Osteocyte (in vitro differentiated cells): Measurements from ENCODE around the gene CALCOCO2. TPM values are rescaled to one million over a fixed set of nuclear protein-coding genes. Genes with fewer than 3 reads are reported as not detected.
A peak's percentile ranks its signal among the peaks of the same experiment; 100 is the strongest.

Experiments used
- DNase-seq: peaks from one replicate; pipeline ENCODE4 v3.0.0; 2021; ENCODE audit warnings: mixed read lengths; ENCODE audit not compliant: unreplicated experiment; ENCODE audit errors: extremely low spot score
- H3K27ac Mint-ChIP-seq: one replicate; pipeline ENCODE4 v1.8.0; 2021; ENCODE audit warnings: mild to moderate bottlenecking, mixed read lengths; ENCODE audit not compliant: unreplicated experiment
- H3K27me3 Mint-ChIP-seq: one replicate; pipeline ENCODE4 v1.8.0; 2021; ENCODE audit warnings: mixed read lengths; ENCODE audit not compliant: unreplicated experiment
- H3K36me3 Mint-ChIP-seq: one replicate; pipeline ENCODE4 v1.8.0; 2021; ENCODE audit warnings: mixed read lengths; ENCODE audit not compliant: unreplicated experiment
- H3K4me1 Mint-ChIP-seq: one replicate; pipeline ENCODE4 v1.8.0; 2021; ENCODE audit warnings: mixed read lengths; ENCODE audit not compliant: unreplicated experiment
- H3K4me3 Mint-ChIP-seq: one replicate; pipeline ENCODE4 v1.8.0; 2021; ENCODE audit warnings: mild to moderate bottlenecking, moderate library complexity, mixed read lengths; ENCODE audit not compliant: unreplicated experiment
- H3K9me3 Mint-ChIP-seq: one replicate; pipeline ENCODE4 v1.8.0; 2021; ENCODE audit warnings: mixed read lengths; ENCODE audit not compliant: unreplicated experiment
- total RNA-seq: library from RNA; stranded (reverse); gene quantifications from 2 replicates; pipeline ENCODE4 v1.2.1, GENCODE V29; 2021
- TF ChIP-seq, protein P1 (sequence below): fragments of 200-600 bp; sonication (generic); IDR thresholded peaks from 2 replicates; pipeline ENCODE4 v1.5.0; 2021; ENCODE audit warnings: antibody characterized with exemption, mild to moderate bottlenecking, moderate library complexity

Gene CALCOCO2
- total RNA-seq, 1 donor from 2014 or later = 94.4 TPM

- Mint-ChIP-seq H3K4me1 (peaks cover 13% of the 10 kb centered on the region), H3K36me3 (no peaks in the 10 kb centered on the region), H3K9me3 (no peaks in the 10 kb centered on the region), H3K4me3 (no peak overlapping the region), H3K27ac (no peak overlapping the region), H3K27me3 (no peaks in the 10 kb centered on the region)
- TF ChIP-seq, protein P1, sequence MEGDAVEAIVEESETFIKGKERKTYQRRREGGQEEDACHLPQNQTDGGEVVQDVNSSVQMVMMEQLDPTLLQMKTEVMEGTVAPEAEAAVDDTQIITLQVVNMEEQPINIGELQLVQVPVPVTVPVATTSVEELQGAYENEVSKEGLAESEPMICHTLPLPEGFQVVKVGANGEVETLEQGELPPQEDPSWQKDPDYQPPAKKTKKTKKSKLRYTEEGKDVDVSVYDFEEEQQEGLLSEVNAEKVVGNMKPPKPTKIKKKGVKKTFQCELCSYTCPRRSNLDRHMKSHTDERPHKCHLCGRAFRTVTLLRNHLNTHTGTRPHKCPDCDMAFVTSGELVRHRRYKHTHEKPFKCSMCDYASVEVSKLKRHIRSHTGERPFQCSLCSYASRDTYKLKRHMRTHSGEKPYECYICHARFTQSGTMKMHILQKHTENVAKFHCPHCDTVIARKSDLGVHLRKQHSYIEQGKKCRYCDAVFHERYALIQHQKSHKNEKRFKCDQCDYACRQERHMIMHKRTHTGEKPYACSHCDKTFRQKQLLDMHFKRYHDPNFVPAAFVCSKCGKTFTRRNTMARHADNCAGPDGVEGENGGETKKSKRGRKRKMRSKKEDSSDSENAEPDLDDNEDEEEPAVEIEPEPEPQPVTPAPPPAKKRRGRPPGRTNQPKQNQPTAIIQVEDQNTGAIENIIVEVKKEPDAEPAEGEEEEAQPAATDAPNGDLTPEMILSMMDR = no peak
- DNase-seq = no peak
Observed at GRCh38 chr17:48904428-48904827, 73.6 kb downstream of the CALCOCO2 start.

DNA sequence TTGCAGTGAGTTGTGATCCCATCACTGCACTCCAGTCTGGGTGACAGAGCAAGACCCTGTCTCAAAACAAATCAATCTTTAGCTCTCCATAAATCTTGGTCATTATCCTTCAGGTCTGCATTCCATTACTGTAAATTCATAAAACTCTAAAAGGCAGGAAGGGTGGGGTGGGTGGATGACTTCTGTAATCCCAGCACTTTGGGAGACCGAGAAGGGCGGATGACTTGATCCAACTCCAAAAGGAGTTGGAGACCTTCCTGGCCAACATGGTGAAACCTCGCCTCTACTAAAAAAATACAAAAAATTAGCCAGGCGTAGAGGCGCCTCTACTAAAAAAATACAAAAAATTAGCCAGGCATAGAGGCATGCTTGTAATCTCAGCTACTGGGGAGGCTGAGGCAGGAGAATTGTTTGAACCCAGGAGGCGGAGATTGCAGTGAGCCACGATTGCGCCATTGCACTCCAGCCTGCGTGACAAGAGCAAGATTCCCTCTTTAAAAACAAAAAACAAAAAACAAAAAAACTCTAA lies 75.2 kb downstream of the CALCOCO2 start:
- TF ChIP-seq, protein P1 = no peak
- no peaks in the 10 kb centered on the region for H3K27me3 Mint-ChIP-seq
- H3K4me1 Mint-ChIP-seq = peaks cover 25% of the 10 kb centered on the region
- no peak overlapping the region for H3K4me3 Mint-ChIP-seq
- no peak for DNase-seq
- H3K27ac Mint-ChIP-seq = no peak overlapping the region
- H3K36me3 Mint-ChIP-seq = no peaks in the 10 kb centered on the region
- no peaks in the 10 kb centered on the region for H3K9me3 Mint-ChIP-seq

- Mint-ChIP-seq H3K36me3 (peaks cover 10% of the 10 kb centered on the region), H3K4me3 (peak overlapping the region; percentile 90), H3K9me3 (no peaks in the 10 kb centered on the region), H3K27ac (peak overlapping the region; percentile 98), H3K27me3 (no peaks in the 10 kb centered on the region), H3K4me1 (peaks cover 40% of the 10 kb centered on the region)
- no peak for DNase-seq
- TF ChIP-seq, protein P1 = no peak
Observed at GRCh38 chr17:48907713-48908046, 76.8 kb downstream of the CALCOCO2 start.

GRCh38 chr17:48908047-48908843 lies 77.4 kb downstream of the CALCOCO2 start, which contains the start of gene UBE2Z:
UBE2Z (plus strand) TSS chr17:48908407; CDS start chr17:48908504, 97 bp downstream.
- peak; percentile 94 for DNase-seq
- H3K4me1 Mint-ChIP-seq = peaks cover 42% of the 10 kb centered on the region
- H3K4me3 Mint-ChIP-seq = peak within 1 kb of the TSS; percentile 90
- H3K9me3 Mint-ChIP-seq = no peaks in the 10 kb centered on the region
- peak within 1 kb of the TSS; percentile 98 for H3K27ac Mint-ChIP-seq
- peaks cover 14% of the 10 kb centered on the region for H3K36me3 Mint-ChIP-seq
- H3K27me3 Mint-ChIP-seq = no peaks in the 10 kb centered on the region
- TF ChIP-seq, protein P1 = peak; percentile 20

- H3K27ac Mint-ChIP-seq = peak overlapping the region; percentile 85
- peak overlapping the region; percentile 90 for H3K4me3 Mint-ChIP-seq
- peaks cover 18% of the 10 kb centered on the region for H3K36me3 Mint-ChIP-seq
- TF ChIP-seq, protein P1 = no peak
- H3K27me3 Mint-ChIP-seq = no peaks in the 10 kb centered on the region
- H3K4me1 Mint-ChIP-seq = peaks cover 45% of the 10 kb centered on the region
- peak; percentile 92 for DNase-seq
- H3K9me3 Mint-ChIP-seq = no peaks in the 10 kb centered on the region
Observed at GRCh38 chr17:48908853-48909394, 78.1 kb downstream of the CALCOCO2 start.
